K562 (cell line): ENCODE measurements around the gene KCNJ10.

ENCODE experiments used
- CTCF ChIP-seq, 3 experiments: IDR thresholded peaks in 2 of 3; conservative IDR thresholded peaks in 1 of 3; 2 replicates each; pipeline ENCODE4 v1.5.1; 2011 to 2012; ENCODE audit warnings: low read length in 3 of 3, mild to moderate bottlenecking in 3 of 3, control low read depth in 2 of 3, improper control_type of control experiment in 1 of 3, inconsistent platforms in 1 of 3, low read depth in 1 of 3, mixed read lengths in 1 of 3, moderate library complexity in 1 of 3; ENCODE audit not compliant: insufficient read depth in 2 of 3
- DPF2 ChIP-seq: fragments of 450-650 bp; IDR thresholded peaks from 2 replicates; pipeline ENCODE4 v1.6.1; 2016
- NFE2L1 ChIP-seq: fragments of 450-650 bp; IDR thresholded peaks from 2 replicates; pipeline ENCODE4 v1.6.1; 2016; ENCODE audit warnings: missing genetic modification characterization, low read depth, mild to moderate bottlenecking, missing compliant biosample characterization, moderate library complexity, borderline replicate concordance
- POLR2A ChIP-seq: fragments of 450-650 bp; conservative IDR thresholded peaks from 2 replicates; pipeline ENCODE4 v1.6.1; 2016
- PURB ChIP-seq: sonication (generic); formaldehyde crosslinking; IDR thresholded peaks from 2 replicates; pipeline ENCODE4 v1.9.0; 2021; ENCODE audit warnings: low read depth, mild to moderate bottlenecking, missing genetic modification reagents
- RCOR1 ChIP-seq, 2 experiments: IDR thresholded peaks; 2 replicates each; pipeline ENCODE4 v1.6.1; 2012; ENCODE audit warnings: low read depth in 2 of 2, low read length in 2 of 2, borderline replicate concordance in 1 of 2, improper control_type of control experiment in 1 of 2
- SIRT6 ChIP-seq: IDR thresholded peaks from one replicate; pipeline ENCODE4 v1.6.1; 2012; ENCODE audit warnings: low read depth, mild to moderate bottlenecking, control low read depth, inconsistent platforms, low read length, moderate library complexity
- SMARCA4 ChIP-seq: fragments of 450-650 bp; IDR thresholded peaks from 2 replicates; pipeline ENCODE4 v1.6.1; 2016
- SP1 ChIP-seq: sonication (generic); formaldehyde crosslinking; IDR thresholded peaks from 2 replicates; pipeline ENCODE4 v1.8.1; 2022; ENCODE audit warnings: mild to moderate bottlenecking, missing genetic modification reagents
- ZNF232 ChIP-seq: sonication (generic); formaldehyde crosslinking; IDR thresholded peaks from 2 replicates; pipeline ENCODE4 v1.8.0; 2022; ENCODE audit warnings: mild to moderate bottlenecking, missing genetic modification reagents
- ZNF785 ChIP-seq: fragments of 250-450 bp; sonication (Bioruptor Pico); IDR thresholded peaks from 2 replicates; pipeline ENCODE4 v1.4.0; 2020; ENCODE audit warnings: mild to moderate bottlenecking

GRCh38 chr1:159988006-159988405, 82.0 kb downstream of the KCNJ10 start:
- TF ChIP-seq SMARCA4 (no peak), ZNF785 (CRISPR knock-in tag) (no peak), ZNF232 (no peak), RCOR1 (IDR thresholded peaks at IDR 0.05; ENCODE audit: borderline replicate concordance in 1 of 2, low read depth in 2 of 2, low read length in 2 of 2) (no peak), CTCF (IDR thresholded peaks at IDR 0.05 in 2 of 3, conservative IDR thresholded peaks at IDR 0.05 in 1 of 3; ENCODE audit: insufficient read depth in 2 of 3, low read depth in 1 of 3, low read length in 3 of 3) (no peak), SP1 (CRISPR knock-in tag) (no peak), SIRT6 (no peak), NFE2L1 (tag) (no peak), DPF2 (no peak), PURB (CRISPR knock-in tag) (no peak), POLR2A (no peak)
